ENCODE data around the gene DPP3.

GRCh38 chr11:66478729-66479393 is 1.4 kb upstream of the DPP3 start:
- TF ChIP-seq POLR2AphosphoS5 (IDR thresholded peaks at IDR 0.05; ENCODE audit: borderline replicate concordance, low read depth, low read length) (no peak), EZH2 (IDR thresholded peaks at IDR 0.05) (no peak)

Data from SK-N-MC (cell line).